Measurements from ENCODE around the gene S100Z. TPM values are rescaled to one million over a fixed set of nuclear protein-coding genes. Genes with fewer than 3 reads are reported as not detected.
A peak's percentile ranks its signal among the peaks of the same experiment; 100 is the strongest.

S100Z gene
- total RNA-seq, 1 experiment from 2014 or later = not detected

DNA sequence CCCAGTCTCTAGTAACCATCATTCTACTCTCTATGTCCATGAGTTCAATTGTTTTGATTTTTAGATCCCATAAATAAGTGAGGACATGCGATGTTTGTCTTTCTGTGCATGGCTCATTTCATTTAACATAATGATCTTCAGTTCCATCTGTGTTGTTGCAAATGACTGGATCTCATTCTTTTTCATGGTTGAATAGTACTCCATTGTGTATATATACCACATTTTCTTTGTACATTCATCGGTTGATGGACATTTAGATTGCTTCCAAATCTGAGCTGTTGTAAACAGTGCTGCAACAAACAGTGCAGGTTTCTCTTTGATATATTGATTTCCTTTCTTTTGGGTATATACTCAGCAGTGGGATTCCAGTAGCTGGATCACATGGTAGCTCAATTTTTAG lies 46.4 kb downstream of the S100Z start:
- POLR2A ChIA-PET = interaction anchor here (0.6 kb wide), 1 partner anchor 118 kb away, joined by 3 read pairs; no protein-coding TSS in a partner anchor

DNA sequence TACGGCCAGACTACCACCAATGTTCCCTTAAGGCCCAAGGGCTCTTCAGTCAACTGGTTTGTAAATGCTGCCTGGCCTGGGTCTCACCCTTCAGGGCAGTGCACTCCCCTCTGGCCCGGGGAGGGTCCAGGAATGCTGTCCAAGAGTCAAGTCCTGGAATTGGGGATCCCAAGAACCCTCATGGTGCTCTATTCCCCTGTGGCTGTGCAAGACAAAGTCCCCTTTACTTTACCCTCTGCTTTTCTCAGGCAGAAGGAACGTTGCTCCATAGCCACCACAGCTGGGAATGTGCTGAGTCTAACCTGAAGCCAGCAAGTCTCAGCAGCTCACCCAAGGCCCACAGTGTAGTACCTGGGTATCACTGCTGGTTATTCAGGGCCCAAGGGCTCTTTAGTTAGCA lies 51.7 kb downstream of the S100Z start:
- ATAC-seq = no peak
- H3K4me1 Mint-ChIP-seq = no peaks in the 10 kb centered on the region
- TF ChIP-seq, protein P1, sequence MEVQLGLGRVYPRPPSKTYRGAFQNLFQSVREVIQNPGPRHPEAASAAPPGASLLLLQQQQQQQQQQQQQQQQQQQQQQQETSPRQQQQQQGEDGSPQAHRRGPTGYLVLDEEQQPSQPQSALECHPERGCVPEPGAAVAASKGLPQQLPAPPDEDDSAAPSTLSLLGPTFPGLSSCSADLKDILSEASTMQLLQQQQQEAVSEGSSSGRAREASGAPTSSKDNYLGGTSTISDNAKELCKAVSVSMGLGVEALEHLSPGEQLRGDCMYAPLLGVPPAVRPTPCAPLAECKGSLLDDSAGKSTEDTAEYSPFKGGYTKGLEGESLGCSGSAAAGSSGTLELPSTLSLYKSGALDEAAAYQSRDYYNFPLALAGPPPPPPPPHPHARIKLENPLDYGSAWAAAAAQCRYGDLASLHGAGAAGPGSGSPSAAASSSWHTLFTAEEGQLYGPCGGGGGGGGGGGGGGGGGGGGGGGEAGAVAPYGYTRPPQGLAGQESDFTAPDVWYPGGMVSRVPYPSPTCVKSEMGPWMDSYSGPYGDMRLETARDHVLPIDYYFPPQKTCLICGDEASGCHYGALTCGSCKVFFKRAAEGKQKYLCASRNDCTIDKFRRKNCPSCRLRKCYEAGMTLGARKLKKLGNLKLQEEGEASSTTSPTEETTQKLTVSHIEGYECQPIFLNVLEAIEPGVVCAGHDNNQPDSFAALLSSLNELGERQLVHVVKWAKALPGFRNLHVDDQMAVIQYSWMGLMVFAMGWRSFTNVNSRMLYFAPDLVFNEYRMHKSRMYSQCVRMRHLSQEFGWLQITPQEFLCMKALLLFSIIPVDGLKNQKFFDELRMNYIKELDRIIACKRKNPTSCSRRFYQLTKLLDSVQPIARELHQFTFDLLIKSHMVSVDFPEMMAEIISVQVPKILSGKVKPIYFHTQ (CRISPR knock-in tag; IDR thresholded peaks at IDR 0.05) = no peak
- TF ChIP-seq, protein P2, sequence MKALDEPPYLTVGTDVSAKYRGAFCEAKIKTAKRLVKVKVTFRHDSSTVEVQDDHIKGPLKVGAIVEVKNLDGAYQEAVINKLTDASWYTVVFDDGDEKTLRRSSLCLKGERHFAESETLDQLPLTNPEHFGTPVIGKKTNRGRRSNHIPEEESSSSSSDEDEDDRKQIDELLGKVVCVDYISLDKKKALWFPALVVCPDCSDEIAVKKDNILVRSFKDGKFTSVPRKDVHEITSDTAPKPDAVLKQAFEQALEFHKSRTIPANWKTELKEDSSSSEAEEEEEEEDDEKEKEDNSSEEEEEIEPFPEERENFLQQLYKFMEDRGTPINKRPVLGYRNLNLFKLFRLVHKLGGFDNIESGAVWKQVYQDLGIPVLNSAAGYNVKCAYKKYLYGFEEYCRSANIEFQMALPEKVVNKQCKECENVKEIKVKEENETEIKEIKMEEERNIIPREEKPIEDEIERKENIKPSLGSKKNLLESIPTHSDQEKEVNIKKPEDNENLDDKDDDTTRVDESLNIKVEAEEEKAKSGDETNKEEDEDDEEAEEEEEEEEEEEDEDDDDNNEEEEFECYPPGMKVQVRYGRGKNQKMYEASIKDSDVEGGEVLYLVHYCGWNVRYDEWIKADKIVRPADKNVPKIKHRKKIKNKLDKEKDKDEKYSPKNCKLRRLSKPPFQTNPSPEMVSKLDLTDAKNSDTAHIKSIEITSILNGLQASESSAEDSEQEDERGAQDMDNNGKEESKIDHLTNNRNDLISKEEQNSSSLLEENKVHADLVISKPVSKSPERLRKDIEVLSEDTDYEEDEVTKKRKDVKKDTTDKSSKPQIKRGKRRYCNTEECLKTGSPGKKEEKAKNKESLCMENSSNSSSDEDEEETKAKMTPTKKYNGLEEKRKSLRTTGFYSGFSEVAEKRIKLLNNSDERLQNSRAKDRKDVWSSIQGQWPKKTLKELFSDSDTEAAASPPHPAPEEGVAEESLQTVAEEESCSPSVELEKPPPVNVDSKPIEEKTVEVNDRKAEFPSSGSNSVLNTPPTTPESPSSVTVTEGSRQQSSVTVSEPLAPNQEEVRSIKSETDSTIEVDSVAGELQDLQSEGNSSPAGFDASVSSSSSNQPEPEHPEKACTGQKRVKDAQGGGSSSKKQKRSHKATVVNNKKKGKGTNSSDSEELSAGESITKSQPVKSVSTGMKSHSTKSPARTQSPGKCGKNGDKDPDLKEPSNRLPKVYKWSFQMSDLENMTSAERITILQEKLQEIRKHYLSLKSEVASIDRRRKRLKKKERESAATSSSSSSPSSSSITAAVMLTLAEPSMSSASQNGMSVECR (CRISPR knock-in tag; IDR thresholded peaks at IDR 0.05; ENCODE audit: borderline replicate concordance) = no peak
- TF ChIP-seq, protein P3, sequence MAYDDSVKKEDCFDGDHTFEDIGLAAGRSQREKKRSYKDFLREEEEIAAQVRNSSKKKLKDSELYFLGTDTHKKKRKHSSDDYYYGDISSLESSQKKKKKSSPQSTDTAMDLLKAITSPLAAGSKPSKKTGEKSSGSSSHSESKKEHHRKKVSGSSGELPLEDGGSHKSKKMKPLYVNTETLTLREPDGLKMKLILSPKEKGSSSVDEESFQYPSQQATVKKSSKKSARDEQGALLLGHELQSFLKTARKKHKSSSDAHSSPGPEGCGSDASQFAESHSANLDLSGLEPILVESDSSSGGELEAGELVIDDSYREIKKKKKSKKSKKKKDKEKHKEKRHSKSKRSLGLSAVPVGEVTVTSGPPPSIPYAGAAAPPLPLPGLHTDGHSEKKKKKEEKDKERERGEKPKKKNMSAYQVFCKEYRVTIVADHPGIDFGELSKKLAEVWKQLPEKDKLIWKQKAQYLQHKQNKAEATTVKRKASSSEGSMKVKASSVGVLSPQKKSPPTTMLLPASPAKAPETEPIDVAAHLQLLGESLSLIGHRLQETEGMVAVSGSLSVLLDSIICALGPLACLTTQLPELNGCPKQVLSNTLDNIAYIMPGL (CRISPR knock-in tag; IDR thresholded peaks at IDR 0.05) = no peak
- TF ChIP-seq RELA (CRISPR knock-in tag; IDR thresholded peaks at IDR 0.05; ENCODE audit: borderline replicate concordance) (no peak), MYBL2 (CRISPR knock-in tag; IDR thresholded peaks at IDR 0.05) (no peak), FOXP1 (CRISPR knock-in tag; IDR thresholded peaks at IDR 0.05; ENCODE audit: borderline replicate concordance) (no peak), CBFB (CRISPR knock-in tag; IDR thresholded peaks at IDR 0.05; ENCODE audit: low read depth) (no peak), ZNF671 (CRISPR knock-in tag; IDR thresholded peaks at IDR 0.05) (no peak), OVOL2 (CRISPR knock-in tag; IDR thresholded peaks at IDR 0.05; ENCODE audit: borderline replicate concordance) (no peak), ZNF263 (CRISPR knock-in tag; IDR thresholded peaks at IDR 0.05; ENCODE audit: low read depth) (no peak), SP1 (CRISPR knock-in tag; conservative IDR thresholded peaks at IDR 0.05) (no peak), EMX1 (CRISPR knock-in tag; IDR thresholded peaks at IDR 0.05) (no peak), ESRRA (CRISPR knock-in tag; IDR thresholded peaks at IDR 0.05; ENCODE audit: borderline replicate concordance) (no peak), MXD4 (CRISPR knock-in tag; IDR thresholded peaks at IDR 0.05; ENCODE audit: borderline replicate concordance) (no peak)
- TF ChIP-seq, protein P4, sequence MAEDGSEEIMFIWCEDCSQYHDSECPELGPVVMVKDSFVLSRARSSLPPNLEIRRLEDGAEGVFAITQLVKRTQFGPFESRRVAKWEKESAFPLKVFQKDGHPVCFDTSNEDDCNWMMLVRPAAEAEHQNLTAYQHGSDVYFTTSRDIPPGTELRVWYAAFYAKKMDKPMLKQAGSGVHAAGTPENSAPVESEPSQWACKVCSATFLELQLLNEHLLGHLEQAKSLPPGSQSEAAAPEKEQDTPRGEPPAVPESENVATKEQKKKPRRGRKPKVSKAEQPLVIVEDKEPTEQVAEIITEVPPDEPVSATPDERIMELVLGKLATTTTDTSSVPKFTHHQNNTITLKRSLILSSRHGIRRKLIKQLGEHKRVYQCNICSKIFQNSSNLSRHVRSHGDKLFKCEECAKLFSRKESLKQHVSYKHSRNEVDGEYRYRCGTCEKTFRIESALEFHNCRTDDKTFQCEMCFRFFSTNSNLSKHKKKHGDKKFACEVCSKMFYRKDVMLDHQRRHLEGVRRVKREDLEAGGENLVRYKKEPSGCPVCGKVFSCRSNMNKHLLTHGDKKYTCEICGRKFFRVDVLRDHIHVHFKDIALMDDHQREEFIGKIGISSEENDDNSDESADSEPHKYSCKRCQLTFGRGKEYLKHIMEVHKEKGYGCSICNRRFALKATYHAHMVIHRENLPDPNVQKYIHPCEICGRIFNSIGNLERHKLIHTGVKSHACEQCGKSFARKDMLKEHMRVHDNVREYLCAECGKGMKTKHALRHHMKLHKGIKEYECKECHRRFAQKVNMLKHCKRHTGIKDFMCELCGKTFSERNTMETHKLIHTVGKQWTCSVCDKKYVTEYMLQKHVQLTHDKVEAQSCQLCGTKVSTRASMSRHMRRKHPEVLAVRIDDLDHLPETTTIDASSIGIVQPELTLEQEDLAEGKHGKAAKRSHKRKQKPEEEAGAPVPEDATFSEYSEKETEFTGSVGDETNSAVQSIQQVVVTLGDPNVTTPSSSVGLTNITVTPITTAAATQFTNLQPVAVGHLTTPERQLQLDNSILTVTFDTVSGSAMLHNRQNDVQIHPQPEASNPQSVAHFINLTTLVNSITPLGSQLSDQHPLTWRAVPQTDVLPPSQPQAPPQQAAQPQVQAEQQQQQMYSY (CRISPR knock-in tag; IDR thresholded peaks at IDR 0.05) = no peak
- TF ChIP-seq, protein P5, sequence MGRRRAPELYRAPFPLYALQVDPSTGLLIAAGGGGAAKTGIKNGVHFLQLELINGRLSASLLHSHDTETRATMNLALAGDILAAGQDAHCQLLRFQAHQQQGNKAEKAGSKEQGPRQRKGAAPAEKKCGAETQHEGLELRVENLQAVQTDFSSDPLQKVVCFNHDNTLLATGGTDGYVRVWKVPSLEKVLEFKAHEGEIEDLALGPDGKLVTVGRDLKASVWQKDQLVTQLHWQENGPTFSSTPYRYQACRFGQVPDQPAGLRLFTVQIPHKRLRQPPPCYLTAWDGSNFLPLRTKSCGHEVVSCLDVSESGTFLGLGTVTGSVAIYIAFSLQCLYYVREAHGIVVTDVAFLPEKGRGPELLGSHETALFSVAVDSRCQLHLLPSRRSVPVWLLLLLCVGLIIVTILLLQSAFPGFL (CRISPR knock-in tag; IDR thresholded peaks at IDR 0.05; ENCODE audit: borderline replicate concordance) = no peak
- TF ChIP-seq, protein P6, sequence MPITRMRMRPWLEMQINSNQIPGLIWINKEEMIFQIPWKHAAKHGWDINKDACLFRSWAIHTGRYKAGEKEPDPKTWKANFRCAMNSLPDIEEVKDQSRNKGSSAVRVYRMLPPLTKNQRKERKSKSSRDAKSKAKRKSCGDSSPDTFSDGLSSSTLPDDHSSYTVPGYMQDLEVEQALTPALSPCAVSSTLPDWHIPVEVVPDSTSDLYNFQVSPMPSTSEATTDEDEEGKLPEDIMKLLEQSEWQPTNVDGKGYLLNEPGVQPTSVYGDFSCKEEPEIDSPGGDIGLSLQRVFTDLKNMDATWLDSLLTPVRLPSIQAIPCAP (CRISPR knock-in tag; IDR thresholded peaks at IDR 0.05) = no peak
- TF ChIP-seq, protein P7, sequence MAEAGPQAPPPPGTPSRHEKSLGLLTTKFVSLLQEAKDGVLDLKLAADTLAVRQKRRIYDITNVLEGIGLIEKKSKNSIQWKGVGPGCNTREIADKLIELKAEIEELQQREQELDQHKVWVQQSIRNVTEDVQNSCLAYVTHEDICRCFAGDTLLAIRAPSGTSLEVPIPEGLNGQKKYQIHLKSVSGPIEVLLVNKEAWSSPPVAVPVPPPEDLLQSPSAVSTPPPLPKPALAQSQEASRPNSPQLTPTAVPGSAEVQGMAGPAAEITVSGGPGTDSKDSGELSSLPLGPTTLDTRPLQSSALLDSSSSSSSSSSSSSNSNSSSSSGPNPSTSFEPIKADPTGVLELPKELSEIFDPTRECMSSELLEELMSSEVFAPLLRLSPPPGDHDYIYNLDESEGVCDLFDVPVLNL (CRISPR knock-in tag; IDR thresholded peaks at IDR 0.05; ENCODE audit: borderline replicate concordance, low read depth) = no peak

More for the DNA sequence above, 46.4 kb downstream of the S100Z start:
- Mint-ChIP-seq H3K4me3 (no peak overlapping the region), H3K27me3 (ENCODE audit: low read depth) (peaks cover 3% of the 10 kb centered on the region; the same call in 1 of the 2 replicates), H3K9me3 (peaks cover 49% of the 10 kb centered on the region), H3K27ac (no peak overlapping the region), H3K36me3 (no peaks in the 10 kb centered on the region; the same call in 1 of the 2 replicates), H3K4me1 (no peaks in the 10 kb centered on the region)
- CTCF ChIA-PET = no interaction called here
- ATAC-seq = no peak
- DNase-seq (ENCODE audit: low spot score) = no peak
- TF ChIP-seq ATF1 (CRISPR knock-in tag; IDR thresholded peaks at IDR 0.05) = no peak
- TF ChIP-seq GTF2I (CRISPR knock-in tag; conservative IDR thresholded peaks at IDR 0.05) = 0 out of 2 replicates have a peak, but pooled peaks have one; percentile 48

More for the DNA sequence above, 51.7 kb downstream of the S100Z start:
- Mint-ChIP-seq H3K36me3 (no peaks in the 10 kb centered on the region; the same call in 1 of the 2 replicates), H3K27ac (no peak overlapping the region), H3K27me3 (ENCODE audit: low read depth) (no peaks in the 10 kb centered on the region), H3K4me3 (no peak overlapping the region), H3K9me3 (peaks cover 37% of the 10 kb centered on the region)
- CTCF ChIA-PET = no interaction called here
- POLR2A ChIA-PET = no interaction called here
- DNase-seq (ENCODE audit: low spot score) = no peak
